ENCODE results near the gene E4F1.

Gene E4F1

GRCh38 chr16:2275476-2276367 lies 52.3 kb downstream of the E4F1 start:
- no peak for DNase-seq

GRCh38 chr16:2276368-2277195 lies 53.2 kb downstream of the E4F1 start:
- no peak for DNase-seq

GRCh38 chr16:2277466-2278271 lies 54.3 kb downstream of the E4F1 start:
- no peak for DNase-seq

GRCh38 chr16:2278272-2278608 lies 54.8 kb downstream of the E4F1 start:
- DNase-seq, result no peak

- DNase-seq, result no peak
Measured at GRCh38 chr16:2278956-2279800, 55.8 kb downstream of the E4F1 start.

DNA sequence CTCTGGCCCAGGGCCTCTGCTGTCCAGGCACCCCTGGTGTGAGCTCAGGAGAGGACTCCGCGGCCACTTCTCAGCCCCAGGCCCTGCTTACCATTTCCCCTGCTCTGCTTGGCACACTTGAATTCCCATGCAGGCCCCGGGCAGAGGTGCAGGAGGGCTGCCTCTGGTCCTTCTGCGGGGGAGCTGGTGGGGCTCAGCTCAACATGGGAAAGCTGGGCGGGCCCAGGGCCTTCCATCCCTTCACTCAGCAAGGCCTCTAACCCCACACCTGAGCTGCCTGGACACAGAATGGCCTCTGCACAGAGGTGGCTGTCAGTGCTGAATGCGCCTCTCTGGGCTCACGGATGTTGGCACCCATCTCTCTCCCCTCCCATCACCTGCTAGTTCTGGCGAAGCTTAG lies 57.1 kb downstream of the E4F1 start:
- DNase-seq, result no peak

DNA sequence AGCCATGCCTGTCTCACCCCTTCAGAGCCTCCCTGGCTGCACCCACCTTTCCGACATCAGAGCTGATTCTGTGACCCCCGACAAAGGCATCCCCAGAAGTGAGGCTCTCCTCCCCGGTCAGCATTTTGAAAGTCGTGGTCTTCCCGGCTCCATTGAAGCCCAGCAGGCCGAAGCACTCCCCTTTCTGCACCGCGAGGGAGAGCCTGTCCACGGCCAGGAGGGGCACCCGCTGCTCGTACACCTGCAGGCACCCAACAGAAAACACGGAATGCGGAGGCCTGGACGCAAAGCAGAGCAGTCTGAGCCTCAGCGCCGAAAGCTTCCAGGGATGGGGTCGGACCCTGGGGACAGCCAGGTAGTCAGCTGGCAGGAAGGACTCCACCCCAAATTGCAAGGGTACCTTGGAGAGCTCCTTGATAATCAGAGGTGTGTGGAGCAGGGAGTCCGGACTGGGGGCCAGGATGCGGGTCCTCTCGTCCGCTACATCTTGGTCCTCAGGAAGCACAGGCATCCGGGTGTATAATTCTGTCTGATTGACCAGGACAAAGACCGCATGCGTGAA lies 57.7 kb downstream of the E4F1 start:
- DNase-seq, result no peak

DNA sequence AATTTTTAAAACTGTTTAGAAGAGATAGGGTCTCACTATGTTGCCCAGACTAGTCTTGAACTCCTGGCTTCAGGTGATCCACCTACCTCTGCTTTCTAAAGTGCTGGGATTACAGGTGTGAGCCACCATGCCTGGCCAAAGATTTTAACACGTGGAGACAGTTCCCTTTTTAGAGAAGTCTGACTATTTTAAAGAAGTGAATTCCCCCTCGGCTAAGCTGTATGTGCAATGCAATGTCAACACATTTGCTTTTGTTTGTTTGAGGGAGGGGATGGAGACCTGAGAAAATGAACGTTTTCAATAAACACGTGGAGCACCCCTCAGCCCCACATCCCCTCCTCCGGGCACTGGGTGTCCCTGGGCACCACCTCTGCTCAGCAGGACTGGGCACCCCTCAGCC lies 58.9 kb downstream of the E4F1 start:
- DNase-seq, result no peak

GRCh38 chr16:2282866-2283555 lies 59.6 kb downstream of the E4F1 start:
- DNase-seq, result no peak

DNA sequence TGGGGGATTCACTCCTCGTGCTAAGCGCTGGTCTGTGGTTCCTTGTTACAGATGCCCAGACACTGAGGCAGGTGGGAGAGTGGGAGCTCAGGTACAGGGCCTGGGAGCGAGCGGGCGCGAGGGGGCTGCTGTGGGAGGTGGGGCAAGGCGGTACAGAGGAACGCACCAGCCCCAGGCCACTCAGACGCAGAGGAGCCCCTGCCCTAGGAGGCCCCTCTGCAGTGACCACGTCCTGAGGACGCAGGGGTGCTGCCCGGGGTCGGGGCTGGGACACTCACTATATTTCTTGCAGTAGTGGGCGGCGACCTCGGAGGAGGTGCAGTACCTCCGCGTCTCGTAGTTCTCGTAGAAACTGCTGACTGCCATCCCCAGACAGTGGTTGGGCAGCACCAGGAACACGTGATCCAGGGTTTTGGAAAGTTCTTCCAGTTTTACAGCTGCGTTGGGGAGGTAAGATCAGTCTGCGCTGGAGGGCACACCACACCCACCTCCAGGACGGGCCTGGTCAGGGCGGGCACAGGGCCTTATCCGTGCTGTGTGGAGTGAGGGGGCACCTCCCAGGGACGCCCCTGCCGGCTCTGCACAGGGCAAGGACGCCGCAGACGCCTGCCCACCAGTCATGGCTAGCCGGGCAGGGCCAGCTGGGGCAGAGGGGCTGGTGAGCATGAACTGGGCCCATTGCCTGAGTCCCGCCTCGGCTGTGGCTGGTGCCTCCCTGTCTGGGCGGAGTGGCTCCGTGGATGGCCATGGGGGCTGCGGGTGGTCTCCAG lies 60.8 kb downstream of the E4F1 start:
- DNase-seq, result no peak

GRCh38 chr16:2284797-2285576 lies 61.6 kb downstream of the E4F1 start:
- DNase-seq, result no peak
